ENCODE results near the gene COPG1.

Gene COPG1

GRCh38 chr3:129323651-129324294, 74.4 kb downstream of the COPG1 start:
- no peaks in the 10 kb centered on the region for H4K20me1 ChIP-seq (ENCODE audit: insufficient read depth, low read length, poor library complexity, severe bottlenecking)
- H2AFZ ChIP-seq (ENCODE audit: low read length), result no peak overlapping the region

DNA sequence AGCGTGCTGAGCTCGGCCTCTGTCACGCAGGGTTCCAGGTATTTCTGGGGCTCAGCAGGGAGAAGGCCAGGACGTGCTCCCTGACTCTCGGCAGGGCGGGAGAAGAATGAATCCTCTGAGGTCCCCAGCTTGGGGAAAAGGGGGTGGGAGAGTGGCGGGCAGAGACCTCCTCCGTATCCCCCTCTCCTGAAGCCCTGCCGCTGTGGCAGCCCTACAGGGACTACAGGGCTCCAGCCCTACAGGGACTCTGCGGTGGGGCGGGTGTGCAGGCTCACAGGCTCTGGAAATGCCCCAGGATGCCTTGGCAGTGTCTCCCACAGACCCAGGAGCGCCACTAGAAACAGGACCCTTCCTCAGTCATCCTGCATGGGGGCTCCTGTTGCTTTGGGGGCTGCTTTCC, 75.4 kb downstream of the COPG1 start:
- no peaks in the 10 kb centered on the region for H3K9me2 ChIP-seq (replicated peaks; ENCODE audit: low read depth, low read length)
- no peaks in the 10 kb centered on the region for H3F3A ChIP-seq (ENCODE audit: low read depth)
- H4K20me1 ChIP-seq (ENCODE audit: insufficient read depth, low read length, poor library complexity, severe bottlenecking), result no peaks in the 10 kb centered on the region
- no peaks in the 10 kb centered on the region for H3K4me1 ChIP-seq (ENCODE audit: insufficient read depth, low read length, poor library complexity, severe bottlenecking)
- peaks cover 4% of the 10 kb centered on the region; the same call in 1 of the 2 replicates for H3K36me3 ChIP-seq (ENCODE audit: insufficient read depth, low read length)
- TF ChIP-seq CTCF (conservative IDR thresholded peaks at IDR 0.05; ENCODE audit: low read length) (no peak), EZH2phosphoT487 (IDR thresholded peaks at IDR 0.05; ENCODE audit: borderline replicate concordance) (no peak)
- no peaks in the 10 kb centered on the region for H3K27me3 ChIP-seq (ENCODE audit: insufficient read depth, low read length, poor library complexity, severe bottlenecking)
- H3K4me3 ChIP-seq (ENCODE audit: low read length, poor library complexity, severe bottlenecking), result no peak overlapping the region
- H3K9ac ChIP-seq (ENCODE audit: low read depth, low read length, poor library complexity, severe bottlenecking), result no peak overlapping the region
- no peaks in the 10 kb centered on the region for H3K79me2 ChIP-seq (ENCODE audit: insufficient read depth, low read length)
- H2AFZ ChIP-seq (ENCODE audit: low read length), result no peak overlapping the region
- no peak overlapping the region for H3K4me2 ChIP-seq (ENCODE audit: low read depth, low read length, poor library complexity, severe bottlenecking)
- H3K9me3 ChIP-seq (ENCODE audit: insufficient read depth, low read depth, low read length), result no peaks in the 10 kb centered on the region

More at GRCh38 chr3:129323651-129324294, 74.4 kb downstream of the COPG1 start:
- H3K4me3 ChIP-seq (ENCODE audit: low read length, poor library complexity, severe bottlenecking), result no peak overlapping the region
- no peak overlapping the region for H3K4me2 ChIP-seq (ENCODE audit: low read depth, low read length, poor library complexity, severe bottlenecking)
- H3K36me3 ChIP-seq (ENCODE audit: insufficient read depth, low read length), result peaks cover 4% of the 10 kb centered on the region; the same call in 1 of the 2 replicates
- no peak for TF ChIP-seq EZH2phosphoT487 (IDR thresholded peaks at IDR 0.05; ENCODE audit: borderline replicate concordance)
- no peak; the same call in 1 of the 2 replicates for TF ChIP-seq CTCF (conservative IDR thresholded peaks at IDR 0.05; ENCODE audit: low read length)
- H3K9me2 ChIP-seq (replicated peaks; ENCODE audit: low read depth, low read length), result no peaks in the 10 kb centered on the region
- H3K9ac ChIP-seq (ENCODE audit: low read depth, low read length, poor library complexity, severe bottlenecking), result no peak overlapping the region
- H3F3A ChIP-seq (ENCODE audit: low read depth), result no peaks in the 10 kb centered on the region
- peaks cover 8% of the 10 kb centered on the region; the same call in 1 of the 2 replicates for H3K79me2 ChIP-seq (ENCODE audit: insufficient read depth, low read length)
- H3K27me3 ChIP-seq (ENCODE audit: insufficient read depth, low read length, poor library complexity, severe bottlenecking), result no peaks in the 10 kb centered on the region
- H3K4me1 ChIP-seq (ENCODE audit: insufficient read depth, low read length, poor library complexity, severe bottlenecking), result no peaks in the 10 kb centered on the region
- no peaks in the 10 kb centered on the region for H3K9me3 ChIP-seq (ENCODE audit: insufficient read depth, low read depth, low read length)

GRCh38 chr3:129325383-129325782, 76.0 kb downstream of the COPG1 start:
- Histone ChIP-seq H3K27me3 (ENCODE audit: insufficient read depth, low read length, poor library complexity, severe bottlenecking) (no peaks in the 10 kb centered on the region), H3K9me3 (ENCODE audit: insufficient read depth, low read depth, low read length) (no peaks in the 10 kb centered on the region), H3K36me3 (ENCODE audit: insufficient read depth, low read length) (peaks cover 4% of the 10 kb centered on the region; the same call in 1 of the 2 replicates), H3K9me2 (replicated peaks; ENCODE audit: low read depth, low read length) (no peaks in the 10 kb centered on the region), H3K4me1 (ENCODE audit: insufficient read depth, low read length, poor library complexity, severe bottlenecking) (no peaks in the 10 kb centered on the region), H3K4me2 (ENCODE audit: low read depth, low read length, poor library complexity, severe bottlenecking) (no peak overlapping the region), H2AFZ (ENCODE audit: low read length) (no peak overlapping the region), H4K20me1 (ENCODE audit: insufficient read depth, low read length, poor library complexity, severe bottlenecking) (no peaks in the 10 kb centered on the region), H3F3A (ENCODE audit: low read depth) (no peaks in the 10 kb centered on the region), H3K9ac (ENCODE audit: low read depth, low read length, poor library complexity, severe bottlenecking) (no peak overlapping the region), H3K4me3 (ENCODE audit: low read length, poor library complexity, severe bottlenecking) (no peak overlapping the region), H3K79me2 (ENCODE audit: insufficient read depth, low read length) (no peaks in the 10 kb centered on the region)
- TF ChIP-seq CTCF (conservative IDR thresholded peaks at IDR 0.05; ENCODE audit: low read length) (no peak), EZH2phosphoT487 (IDR thresholded peaks at IDR 0.05; ENCODE audit: borderline replicate concordance) (no peak)
